ENCODE data around the gene HHIPL1.

Gene HHIPL1

GRCh38 chr14:99611646-99612045 lies 33.3 kb upstream of the HHIPL1 start:
- TF ChIP-seq CTCF (IDR thresholded peaks at IDR 0.05; ENCODE audit: control insufficient read depth, insufficient read depth, low read depth, low read length, missing control alignments), result no peak
- DNase-seq (ENCODE audit: low read depth), result no peak
- no peak overlapping the region for H3K4me3 ChIP-seq (ENCODE audit: control insufficient read depth, low read depth, low read length)

GRCh38 chr14:99612071-99612737 lies 32.7 kb upstream of the HHIPL1 start:
- H3K4me3 ChIP-seq (ENCODE audit: control insufficient read depth, low read depth, low read length), result no peak overlapping the region
- no peak for DNase-seq (ENCODE audit: low read depth)
- no peak for TF ChIP-seq CTCF (IDR thresholded peaks at IDR 0.05; ENCODE audit: control insufficient read depth, insufficient read depth, low read depth, low read length, missing control alignments)

- TF ChIP-seq CTCF (IDR thresholded peaks at IDR 0.05; ENCODE audit: control insufficient read depth, insufficient read depth, low read depth, low read length, missing control alignments), result no peak
- H3K4me3 ChIP-seq (ENCODE audit: control insufficient read depth, low read depth, low read length), result no peak overlapping the region
- DNase-seq (ENCODE audit: low read depth), result no peak
Observed at GRCh38 chr14:99612738-99613330, 32.1 kb upstream of the HHIPL1 start.

GRCh38 chr14:99615497-99616157 lies 29.3 kb upstream of the HHIPL1 start:
- no peak for DNase-seq (ENCODE audit: low read depth)
- TF ChIP-seq CTCF (IDR thresholded peaks at IDR 0.05; ENCODE audit: control insufficient read depth, insufficient read depth, low read depth, low read length, missing control alignments), result no peak
- no peak overlapping the region for H3K4me3 ChIP-seq (ENCODE audit: control insufficient read depth, low read depth, low read length)

- DNase-seq (ENCODE audit: low read depth), result no peak
- no peak for TF ChIP-seq CTCF (IDR thresholded peaks at IDR 0.05; ENCODE audit: control insufficient read depth, insufficient read depth, low read depth, low read length, missing control alignments)
- H3K4me3 ChIP-seq (ENCODE audit: control insufficient read depth, low read depth, low read length), result no peak overlapping the region
Observed at GRCh38 chr14:99616832-99617800, 27.8 kb upstream of the HHIPL1 start.

Measured in AG09309 (cell line).